ENCODE results near the gene IGF2BP2. TPM values are rescaled to one million over a fixed set of nuclear protein-coding genes. Genes with fewer than 3 reads are reported as not detected.

The IGF2BP2 gene
- total and polyA plus RNA-seq, 4 donors, result 7.8 to 92.6 (median 11.8) TPM

DNA sequence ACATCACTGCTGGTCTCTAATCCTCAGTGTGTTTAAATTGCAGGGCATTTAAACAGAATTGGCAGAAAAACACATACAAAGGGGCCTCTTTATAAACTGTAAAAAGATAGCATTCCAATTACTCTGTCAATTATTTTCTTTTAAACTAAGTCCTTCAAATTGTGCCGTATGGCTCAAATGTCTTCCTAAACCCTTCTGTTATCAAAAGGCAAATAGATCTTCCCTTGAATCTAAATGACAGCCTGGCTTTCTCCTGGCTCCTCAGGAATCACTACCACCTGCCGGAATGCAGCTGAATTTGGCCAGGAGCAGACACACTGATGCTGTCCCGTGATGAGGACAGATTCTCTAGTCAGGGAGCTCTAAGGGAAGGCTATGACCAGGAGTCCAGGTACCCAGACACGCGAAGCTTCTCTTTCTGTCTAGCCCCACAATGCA, 85.6 kb downstream of the IGF2BP2 start:
- ATAC-seq (ENCODE audit: insufficient read depth, low FRiP score), result no peak
- Histone ChIP-seq H3K36me3 (ENCODE audit: control insufficient read depth in 4 of 4, insufficient read depth in 4 of 4, low read length in 4 of 4) (no peaks in the 10 kb centered on the region), H3K27ac (ENCODE audit: low read depth in 1 of 2, low read length in 1 of 2) (no peak overlapping the region), H3K27me3 (ENCODE audit: control insufficient read depth in 3 of 3, insufficient read depth in 3 of 3, low read length in 2 of 3) (no peaks in the 10 kb centered on the region), H3K4me1 (ENCODE audit: control insufficient read depth in 5 of 5, insufficient read depth in 5 of 5, low read length in 5 of 5) (peaks cover 3 to 31% (median 6%) of the 10 kb centered on the region in 5 donors), H3K9me3 (ENCODE audit: control insufficient read depth in 4 of 4, insufficient read depth in 3 of 4, low read length in 3 of 4) (no peaks in the 10 kb centered on the region), H3K4me3 (no peak overlapping the region), H3K9ac (ENCODE audit: insufficient read depth in 1 of 2, low read length in 2 of 2) (peak overlapping the region in 1 of 2 donors; percentile 23)
- DNase-seq, result no peak
- TF ChIP-seq, protein P1, sequence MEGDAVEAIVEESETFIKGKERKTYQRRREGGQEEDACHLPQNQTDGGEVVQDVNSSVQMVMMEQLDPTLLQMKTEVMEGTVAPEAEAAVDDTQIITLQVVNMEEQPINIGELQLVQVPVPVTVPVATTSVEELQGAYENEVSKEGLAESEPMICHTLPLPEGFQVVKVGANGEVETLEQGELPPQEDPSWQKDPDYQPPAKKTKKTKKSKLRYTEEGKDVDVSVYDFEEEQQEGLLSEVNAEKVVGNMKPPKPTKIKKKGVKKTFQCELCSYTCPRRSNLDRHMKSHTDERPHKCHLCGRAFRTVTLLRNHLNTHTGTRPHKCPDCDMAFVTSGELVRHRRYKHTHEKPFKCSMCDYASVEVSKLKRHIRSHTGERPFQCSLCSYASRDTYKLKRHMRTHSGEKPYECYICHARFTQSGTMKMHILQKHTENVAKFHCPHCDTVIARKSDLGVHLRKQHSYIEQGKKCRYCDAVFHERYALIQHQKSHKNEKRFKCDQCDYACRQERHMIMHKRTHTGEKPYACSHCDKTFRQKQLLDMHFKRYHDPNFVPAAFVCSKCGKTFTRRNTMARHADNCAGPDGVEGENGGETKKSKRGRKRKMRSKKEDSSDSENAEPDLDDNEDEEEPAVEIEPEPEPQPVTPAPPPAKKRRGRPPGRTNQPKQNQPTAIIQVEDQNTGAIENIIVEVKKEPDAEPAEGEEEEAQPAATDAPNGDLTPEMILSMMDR (IDR thresholded peaks at IDR 0.05; ENCODE audit: control extremely low read depth, extremely low read depth), result no peak
- 79 to 85% methylated on average over 5 of the region's 5 CpGs for WGBS, 2 donors

DNA sequence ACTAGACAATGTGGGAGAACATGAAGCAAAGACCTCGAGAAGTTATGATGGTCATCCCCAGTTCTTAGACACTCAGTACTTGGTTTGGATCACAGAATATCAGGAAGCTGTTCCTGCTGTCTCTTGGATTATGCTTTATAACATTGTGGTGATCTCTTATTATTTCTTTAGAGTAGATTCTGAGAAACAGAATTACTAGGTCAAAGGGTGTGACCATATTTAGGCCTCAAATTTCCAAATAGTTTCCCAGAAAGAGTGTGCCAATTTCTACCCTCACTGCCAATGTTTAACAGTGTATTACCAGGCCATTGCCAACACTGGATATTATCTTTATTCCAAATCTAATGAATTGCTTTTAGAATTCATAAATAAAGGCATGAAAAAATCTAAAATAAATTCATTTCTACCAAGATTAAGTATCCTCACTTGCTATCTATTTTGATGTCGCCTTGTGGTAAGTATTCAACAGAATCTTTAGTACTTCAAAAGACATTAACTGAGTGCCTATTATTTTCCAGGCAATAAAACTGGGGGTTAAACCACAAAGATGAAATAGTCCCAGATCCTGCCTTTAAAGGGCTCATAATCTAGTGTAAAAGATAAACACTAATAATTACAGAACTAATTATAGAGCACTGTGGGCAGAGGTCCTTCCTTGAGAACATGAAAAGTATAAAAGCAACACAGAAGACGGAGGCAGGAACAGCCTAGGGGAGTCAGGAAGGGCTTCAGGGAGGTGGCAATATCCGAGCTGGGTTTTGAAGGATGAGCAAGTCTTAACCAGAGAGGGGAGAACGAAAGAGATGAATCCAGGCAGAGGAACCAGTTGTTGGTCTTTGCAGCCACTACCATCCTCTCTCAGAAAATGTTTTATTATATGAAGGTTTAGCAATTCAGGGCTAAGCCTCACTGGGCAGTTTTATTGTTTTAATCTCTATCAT, 86.8 kb downstream of the IGF2BP2 start:
- H3K36me3 ChIP-seq (ENCODE audit: control insufficient read depth in 4 of 4, insufficient read depth in 4 of 4, low read length in 4 of 4), result no peaks in the 10 kb centered on the region
- peaks cover 3 to 31% (median 6%) of the 10 kb centered on the region in 5 donors for H3K4me1 ChIP-seq (ENCODE audit: control insufficient read depth in 5 of 5, insufficient read depth in 5 of 5, low read length in 5 of 5)
- H3K9ac ChIP-seq (ENCODE audit: insufficient read depth in 1 of 2, low read length in 2 of 2), result no peak overlapping the region
- no peaks in the 10 kb centered on the region for H3K27me3 ChIP-seq (ENCODE audit: control insufficient read depth in 3 of 3, insufficient read depth in 3 of 3, low read length in 2 of 3)
- H3K27ac ChIP-seq (ENCODE audit: low read depth in 1 of 2, low read length in 1 of 2), result no peak overlapping the region
- 76 to 81% methylated on average over 5 of the region's 5 CpGs for WGBS, 2 donors
- H3K4me3 ChIP-seq, result no peak overlapping the region
- H3K9me3 ChIP-seq (ENCODE audit: control insufficient read depth in 4 of 4, insufficient read depth in 3 of 4, low read length in 3 of 4), result no peaks in the 10 kb centered on the region
- TF ChIP-seq, protein P1 (IDR thresholded peaks at IDR 0.05; ENCODE audit: control extremely low read depth, extremely low read depth), result no peak
- no peak for ATAC-seq (ENCODE audit: insufficient read depth, low FRiP score)
- no peak for DNase-seq

DNA sequence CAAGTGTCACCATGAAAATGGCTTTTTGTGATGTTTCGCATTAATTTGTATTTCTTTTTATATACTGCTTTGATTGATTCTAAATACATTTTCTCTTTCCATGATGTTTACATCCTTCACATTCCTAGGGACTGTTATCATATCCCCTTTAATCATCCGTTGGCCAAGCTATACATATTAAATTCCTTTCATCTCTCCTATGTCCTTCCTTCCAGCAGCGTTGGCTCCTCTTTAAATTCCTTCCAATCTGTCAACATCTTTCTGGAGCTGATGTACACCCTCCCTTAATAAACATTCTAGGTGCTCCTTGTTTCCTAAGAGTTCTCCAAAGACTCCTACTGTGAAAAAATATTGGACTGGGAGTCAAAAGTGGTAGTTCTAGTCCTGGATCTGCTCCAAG, 87.8 kb downstream of the IGF2BP2 start:
- H3K27ac ChIP-seq (ENCODE audit: low read depth in 1 of 2, low read length in 1 of 2), result no peak overlapping the region
- ATAC-seq (ENCODE audit: insufficient read depth, low FRiP score), result no peak
- DNase-seq, result no peak
- WGBS, 2 donors, result 40 to 58% methylated on average over 3 of the region's 3 CpGs
- no peaks in the 10 kb centered on the region for H3K27me3 ChIP-seq (ENCODE audit: control insufficient read depth in 3 of 3, insufficient read depth in 3 of 3, low read length in 2 of 3)
- no peak overlapping the region for H3K4me3 ChIP-seq
- no peak overlapping the region for H3K9ac ChIP-seq (ENCODE audit: insufficient read depth in 1 of 2, low read length in 2 of 2)
- no peaks in the 10 kb centered on the region for H3K36me3 ChIP-seq (ENCODE audit: control insufficient read depth in 4 of 4, insufficient read depth in 4 of 4, low read length in 4 of 4)
- TF ChIP-seq, protein P1 (IDR thresholded peaks at IDR 0.05; ENCODE audit: control extremely low read depth, extremely low read depth), result no peak
- H3K9me3 ChIP-seq (ENCODE audit: control insufficient read depth in 4 of 4, insufficient read depth in 3 of 4, low read length in 3 of 4), result no peaks in the 10 kb centered on the region
- peaks cover 3 to 34% (median 6%) of the 10 kb centered on the region in 5 donors for H3K4me1 ChIP-seq (ENCODE audit: control insufficient read depth in 5 of 5, insufficient read depth in 5 of 5, low read length in 5 of 5)
